Measurements from ENCODE around the gene MYL12A.
A peak's percentile ranks its signal among the peaks of the same experiment; 100 is the strongest.
"Not testable (repeated sequence)": the region's sequence is repeated elsewhere in the genome, so short reads cannot be mapped to it uniquely, and the experiment has no call there.

Gene MYL12A

DNA sequence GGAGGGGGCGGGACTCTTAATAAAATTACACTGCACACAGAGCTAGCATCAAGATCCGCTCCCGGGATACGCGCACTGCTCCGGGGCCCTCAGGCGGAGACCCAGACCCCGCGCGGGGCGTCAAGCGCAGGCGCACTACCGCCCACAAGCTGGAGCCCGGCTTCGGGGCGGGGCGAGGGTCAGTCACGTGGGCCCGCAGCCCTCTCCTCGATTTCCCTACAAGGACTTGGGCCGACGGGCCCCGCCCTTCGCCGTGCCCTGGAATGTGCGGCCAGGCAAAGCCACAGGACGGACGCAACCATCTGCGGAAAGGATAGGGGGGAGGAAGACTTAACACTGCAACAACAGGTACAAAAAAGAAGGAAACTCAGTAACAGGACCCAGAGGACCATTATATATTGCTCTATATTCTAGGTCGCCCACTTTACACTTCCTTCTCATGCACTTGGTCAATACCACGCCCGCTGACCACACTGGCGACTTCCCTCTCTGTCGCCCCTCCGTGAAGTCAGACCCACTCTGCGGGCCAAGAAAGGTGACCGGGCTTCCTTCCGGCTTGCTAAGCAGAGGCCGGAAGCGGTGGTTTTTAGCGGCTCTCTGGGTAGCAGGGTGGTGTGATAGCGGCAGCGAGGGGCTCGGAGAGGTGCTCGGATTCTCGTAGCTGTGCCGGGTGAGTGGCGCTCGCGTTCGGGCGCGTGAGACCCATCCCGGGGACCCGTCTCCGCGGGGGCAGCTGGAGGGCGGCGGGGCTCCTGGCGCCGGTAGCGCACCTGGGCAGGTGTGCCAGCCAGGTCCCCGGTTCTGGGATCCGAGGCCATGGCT, at the start of gene MYL12A:
MYL12A (plus strand) TSS at position 562 of the 822 bp plus-strand sequence. CDS start 5,447 bp downstream, outside the sequence.
- DNase-seq (ENCODE audit: low read depth), result peak; percentile 97

DNA sequence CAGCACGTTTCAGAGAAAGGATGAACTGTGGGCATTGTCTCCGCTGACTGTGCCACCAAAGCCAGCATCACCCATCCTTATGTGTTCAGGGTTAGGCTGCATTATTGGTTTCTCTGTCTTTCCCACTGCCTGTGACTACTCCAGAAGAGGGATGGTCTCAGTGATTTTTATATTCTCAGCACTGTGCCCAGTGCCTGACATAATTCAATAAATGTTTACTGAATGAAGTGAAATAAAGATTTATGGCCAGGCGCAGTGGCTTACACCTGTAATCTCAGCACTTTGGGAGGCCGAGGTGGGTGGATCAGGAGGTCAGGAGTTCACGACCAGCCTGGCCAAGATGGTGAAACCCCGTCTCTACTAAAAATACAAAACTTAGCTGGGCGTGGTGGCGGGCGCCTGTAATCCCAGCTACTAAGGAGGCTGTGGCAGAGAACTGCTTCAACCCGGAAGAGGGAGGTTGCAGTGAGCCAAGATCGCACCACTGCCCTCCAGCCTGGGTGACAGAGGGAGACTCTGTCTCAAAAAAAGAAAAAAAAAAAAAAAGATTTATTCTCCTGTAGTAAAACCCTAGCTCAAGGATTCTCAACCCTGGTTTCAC, 49.2 kb upstream of the MYL12A start:
- not testable (repeated sequence) for DNase-seq (ENCODE audit: low read depth)

DNA sequence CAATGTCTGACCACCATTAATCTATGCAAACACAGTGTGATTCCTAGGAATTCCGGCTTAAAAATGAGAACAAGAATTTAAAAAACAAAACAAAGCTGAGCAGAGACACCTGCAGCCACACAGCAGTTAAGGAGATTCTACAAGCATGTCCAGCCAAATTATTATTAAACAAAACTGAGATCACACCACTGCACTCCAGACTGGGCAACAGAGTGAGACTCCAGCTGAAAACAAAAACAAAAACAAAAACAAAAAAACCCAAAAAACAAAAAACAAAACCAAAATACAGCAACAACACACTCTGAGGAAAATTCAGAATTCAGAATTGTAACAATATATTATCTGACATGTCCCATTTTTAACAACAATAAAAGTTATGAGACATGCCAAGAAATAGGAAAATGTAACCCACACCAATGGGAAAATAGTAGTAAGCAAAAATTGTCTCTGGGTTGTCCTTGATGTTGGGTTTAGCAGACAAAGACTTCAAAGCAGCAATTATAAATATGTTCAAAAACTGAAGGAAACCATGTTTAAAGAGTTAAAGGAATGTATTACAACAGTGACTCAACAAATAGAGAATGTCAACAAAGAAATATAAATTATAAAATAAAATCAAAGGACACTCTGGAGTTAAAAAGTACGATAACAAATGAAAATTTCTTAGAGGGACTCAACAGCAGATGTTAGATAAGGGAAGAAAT, 47.5 kb upstream of the MYL12A start:
- DNase-seq (ENCODE audit: low read depth), result no peak

DNA sequence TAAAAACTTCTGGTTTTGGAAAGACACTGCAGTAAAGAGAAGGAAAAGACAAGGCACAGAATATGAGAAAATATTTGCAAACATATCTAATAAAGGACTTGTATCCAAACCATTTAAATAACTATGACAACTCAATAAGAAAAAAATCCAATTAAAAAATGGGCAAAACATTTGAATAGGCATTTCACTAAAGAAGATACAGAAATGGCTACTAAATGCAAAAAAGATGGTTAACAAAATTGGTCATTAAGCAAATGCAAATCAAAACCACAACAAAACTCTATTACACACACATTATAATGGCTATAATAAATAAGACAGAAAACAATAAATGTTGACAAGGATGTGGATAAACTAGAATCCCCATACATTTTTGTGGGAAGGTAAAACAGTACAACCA, 42.4 kb upstream of the MYL12A start:
- no peak for DNase-seq (ENCODE audit: low read depth)

DNA sequence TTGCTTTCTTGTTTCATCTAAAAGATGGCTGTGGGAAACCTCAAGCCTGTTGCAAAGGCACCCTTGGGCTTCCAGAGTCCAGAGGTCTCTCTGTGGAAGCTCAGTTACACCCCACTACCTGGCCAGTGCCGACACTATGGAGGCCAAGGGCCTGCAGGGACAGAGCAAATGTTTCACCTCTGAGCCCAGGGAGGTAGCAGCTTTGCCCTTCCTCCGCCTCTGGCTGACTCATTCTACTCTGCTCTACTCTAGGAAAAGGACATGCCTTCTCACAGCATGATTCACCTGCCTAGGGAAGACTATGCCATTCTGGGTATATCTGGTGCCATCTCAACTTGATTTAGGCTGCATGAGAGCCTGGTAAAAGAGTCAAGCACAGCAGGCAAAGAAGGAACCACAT, 40.0 kb upstream of the MYL12A start:
- DNase-seq (ENCODE audit: low read depth), result no peak

DNA sequence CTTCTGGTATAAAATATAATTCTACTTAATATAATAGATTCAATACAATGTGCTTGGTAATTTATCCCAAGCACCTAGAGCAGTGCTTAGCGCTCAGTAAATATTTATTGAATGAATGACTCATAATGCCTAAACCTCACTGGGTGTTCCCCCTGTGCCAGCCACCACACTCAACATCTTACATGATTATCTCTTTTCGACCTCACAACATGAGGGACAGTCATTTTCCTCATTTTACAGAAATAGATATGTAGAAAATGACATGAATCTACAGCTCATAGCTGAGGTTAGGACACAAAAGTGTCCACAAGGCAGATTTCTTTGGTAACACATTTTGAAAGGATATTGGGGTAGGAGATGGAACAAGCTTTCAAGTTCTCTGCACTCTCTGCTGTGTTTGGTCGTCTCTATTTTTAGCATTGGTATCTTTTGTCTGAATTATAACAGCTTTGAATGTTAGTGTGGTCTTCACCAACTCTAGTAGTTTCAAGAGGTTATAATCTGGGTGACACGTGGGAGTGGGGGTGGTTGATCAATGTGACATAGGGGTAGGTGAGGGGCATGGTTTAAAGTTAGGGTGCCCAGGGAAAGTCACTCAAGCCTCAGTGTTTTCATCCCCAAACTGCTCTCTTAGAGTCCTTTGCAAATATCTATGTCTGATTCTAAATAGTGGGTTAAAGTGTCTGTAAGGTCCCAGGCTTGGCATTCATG, 37.6 kb upstream of the MYL12A start:
- no peak for DNase-seq (ENCODE audit: low read depth)

DNA sequence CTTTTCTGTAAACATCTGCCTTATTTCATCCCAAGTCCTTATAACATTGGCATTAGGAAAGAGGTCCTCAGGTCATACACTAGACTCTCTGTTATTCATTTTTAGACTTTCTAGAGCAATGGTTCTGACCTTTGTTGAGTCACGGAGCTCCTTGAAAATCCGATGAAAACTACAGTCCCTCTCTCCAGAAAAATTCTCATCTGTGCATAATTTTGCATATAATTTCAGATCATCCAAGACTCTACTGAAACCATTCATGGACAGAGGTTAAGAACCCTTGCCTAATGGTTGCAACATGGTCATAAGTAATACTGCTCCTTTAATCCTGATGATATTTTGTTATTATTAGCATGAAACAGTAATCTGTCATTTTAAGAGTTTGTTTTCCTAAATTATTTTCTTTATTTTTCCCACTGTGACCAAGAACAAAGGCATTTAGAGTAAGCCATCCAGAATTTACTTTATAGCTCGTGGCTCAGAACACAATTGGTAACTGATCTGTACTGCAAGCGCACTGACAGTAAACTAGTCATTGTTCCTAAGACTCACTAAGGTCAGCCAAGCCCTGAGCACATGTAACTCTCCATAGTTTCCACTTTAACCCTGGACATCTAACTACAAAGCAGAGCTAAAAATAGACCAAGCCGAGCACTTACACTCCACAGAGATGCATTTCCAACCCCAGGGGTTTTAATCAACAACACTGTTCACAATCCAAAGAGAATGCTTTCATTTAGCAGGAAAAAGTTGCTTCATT, 36.2 kb upstream of the MYL12A start:
- DNase-seq (ENCODE audit: low read depth), result no peak

DNA sequence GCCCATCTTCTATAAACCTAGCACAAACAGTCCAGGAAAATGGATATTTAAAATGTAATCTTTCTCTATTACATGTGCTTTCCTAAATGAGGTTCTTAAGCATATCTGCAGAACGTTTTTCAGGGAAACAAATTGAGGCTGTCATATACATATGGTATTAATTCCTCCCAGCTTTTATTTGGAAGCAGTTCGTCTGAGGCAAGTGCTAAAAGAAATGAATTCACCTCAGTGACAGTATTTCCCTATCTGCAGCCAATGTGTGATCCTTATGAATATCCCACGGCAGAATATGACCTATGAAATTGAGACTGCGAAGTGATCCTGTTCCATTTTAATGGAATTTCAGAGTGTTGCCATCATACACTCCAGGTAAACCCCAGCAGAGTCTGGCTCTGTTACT, 34.9 kb upstream of the MYL12A start:
- DNase-seq (ENCODE audit: low read depth), result no peak

DNA sequence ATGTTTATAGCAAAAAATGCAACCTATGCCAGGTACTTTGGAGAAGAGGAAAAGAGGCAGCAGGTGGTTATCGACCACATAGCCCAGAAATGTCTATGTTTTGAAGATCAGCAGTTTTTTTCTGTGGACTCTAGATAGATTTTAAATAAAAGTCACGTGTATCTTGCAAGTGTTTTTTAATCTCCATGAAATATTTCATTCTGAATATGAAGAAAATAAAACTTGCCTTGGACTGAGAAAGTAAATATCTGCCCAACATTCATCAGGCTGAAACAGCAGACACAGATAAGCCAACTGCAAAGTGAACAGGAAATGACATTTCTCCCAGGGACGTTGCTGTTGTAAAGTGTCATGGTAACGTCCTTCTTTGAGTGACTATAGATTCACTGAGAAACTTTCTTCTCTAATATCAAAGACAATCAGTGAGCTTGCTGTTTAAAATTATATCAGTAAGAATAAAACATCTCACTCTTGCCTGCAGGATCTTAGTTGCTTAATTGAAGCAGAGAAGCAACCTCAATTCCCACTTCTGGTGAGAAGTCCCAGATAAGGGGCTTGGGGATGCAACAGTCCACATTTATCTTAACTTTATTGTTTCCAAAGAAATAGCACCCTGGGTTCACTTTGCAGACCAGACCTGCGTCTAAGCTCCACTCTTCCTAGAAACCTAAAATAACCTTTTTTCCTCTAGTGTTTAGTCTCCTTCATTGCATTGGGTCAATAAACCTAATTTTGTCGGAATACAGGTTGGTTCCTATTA, 34.1 kb upstream of the MYL12A start:
- no peak for DNase-seq (ENCODE audit: low read depth)

DNA sequence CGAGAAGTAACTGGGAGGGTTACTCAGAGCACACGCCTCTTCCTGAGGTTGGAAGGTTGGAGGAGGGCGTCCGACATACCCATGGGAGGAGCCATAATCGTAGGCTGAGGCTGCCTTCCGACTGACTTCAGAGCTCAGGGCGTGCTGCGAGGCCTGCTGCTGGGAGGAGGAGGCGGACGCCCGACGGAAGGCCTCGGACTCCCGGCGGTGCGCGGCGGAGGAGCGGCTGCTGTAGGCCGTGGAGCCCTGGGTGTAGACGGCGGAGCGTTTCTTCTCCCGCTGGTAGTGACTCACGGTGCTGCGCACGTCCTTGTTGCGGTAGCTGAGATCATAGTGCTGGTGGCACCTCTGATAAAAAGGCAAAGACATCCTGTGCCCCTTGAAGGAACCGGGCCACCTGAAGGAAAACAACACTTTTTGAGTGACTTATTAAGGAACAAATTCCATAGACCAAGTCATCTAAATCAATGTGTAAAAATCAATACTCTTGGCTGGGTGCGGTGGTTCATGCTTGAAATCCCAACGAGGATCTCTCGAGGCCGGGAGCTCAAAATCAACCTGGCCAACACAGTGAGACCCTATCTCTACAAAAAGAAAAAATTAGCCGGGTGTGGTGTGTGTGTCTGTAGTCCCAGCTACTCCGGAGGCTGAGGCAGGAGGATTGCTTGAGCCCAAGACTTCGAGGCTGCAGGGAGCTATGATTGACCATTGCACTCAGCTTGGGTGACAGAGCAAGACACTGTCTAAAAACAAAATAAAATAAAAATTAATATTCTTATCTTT, 32.6 kb upstream of the MYL12A start:
- no peak for DNase-seq (ENCODE audit: low read depth)

DNA sequence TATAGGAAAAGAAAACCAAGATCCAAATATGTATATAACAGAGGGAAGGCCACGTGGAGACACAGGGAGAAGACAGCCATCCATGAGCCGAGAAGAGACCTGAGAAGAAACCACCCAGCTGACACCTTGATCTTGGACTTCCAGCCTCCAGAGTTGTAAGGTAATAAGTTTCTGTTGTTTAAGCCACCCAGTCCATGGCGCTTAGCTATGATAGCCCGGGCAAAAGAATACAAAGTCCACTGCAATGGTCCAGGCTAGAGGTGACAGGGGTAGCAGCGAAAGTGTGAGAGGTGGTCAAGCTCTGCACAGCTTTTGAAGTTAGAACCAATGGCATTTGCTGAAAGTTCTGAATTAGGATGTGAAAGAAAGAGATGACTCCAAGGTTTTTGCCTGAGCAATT, 30.6 kb upstream of the MYL12A start:
- DNase-seq (ENCODE audit: low read depth), result no peak

DNA sequence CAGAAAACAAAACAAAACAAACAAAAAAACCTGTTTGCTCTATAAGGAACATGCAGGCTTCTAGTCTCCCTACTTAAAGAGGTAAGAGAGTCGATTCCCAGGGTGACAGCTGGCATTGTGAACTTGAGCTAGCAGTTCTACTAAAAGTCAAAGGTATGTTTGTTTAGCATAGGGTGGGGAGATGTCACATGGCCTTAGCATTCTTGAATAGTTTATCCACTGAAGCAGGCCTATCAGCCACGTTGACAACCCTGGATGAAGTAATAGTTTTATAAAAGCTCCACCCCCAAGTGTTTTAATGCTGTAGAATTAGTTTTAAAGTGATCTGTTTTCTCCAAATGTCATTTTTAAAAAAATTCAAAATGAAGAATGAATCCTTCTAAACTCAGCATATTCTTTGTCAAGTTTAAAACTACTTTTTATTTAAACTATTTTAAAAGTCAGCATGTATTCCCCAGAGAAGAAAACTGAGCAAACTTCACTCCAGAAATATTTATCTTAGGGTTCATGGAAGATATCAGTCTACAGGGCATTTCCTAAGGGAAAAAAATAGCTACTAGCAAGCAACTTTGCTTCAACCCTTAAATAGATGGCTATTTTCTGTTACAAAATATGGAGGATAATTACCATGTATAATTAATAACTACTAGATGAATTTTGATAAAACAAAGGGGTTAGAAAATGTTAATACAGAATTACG, 29.5 kb upstream of the MYL12A start:
- no peak for DNase-seq (ENCODE audit: low read depth)

DNA sequence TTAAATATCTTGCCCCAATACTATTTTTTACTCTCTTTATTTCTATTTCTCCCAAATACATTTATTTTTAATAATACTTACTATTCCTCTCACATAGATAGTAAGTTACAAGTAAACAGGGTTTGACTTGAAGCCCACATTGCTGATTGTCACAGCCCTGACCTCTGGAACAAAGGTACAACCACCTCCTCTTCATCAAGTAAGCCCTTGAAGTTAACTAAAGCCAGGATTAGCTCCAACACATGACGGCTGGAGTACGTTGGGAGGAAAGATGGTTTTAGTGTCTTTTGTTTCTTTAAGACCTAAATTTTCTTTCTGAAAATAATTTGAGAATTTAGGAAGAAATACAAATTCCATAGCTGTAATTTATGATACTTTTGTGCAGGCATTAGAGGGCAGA, 28.8 kb upstream of the MYL12A start:
- DNase-seq (ENCODE audit: low read depth), result no peak

DNA sequence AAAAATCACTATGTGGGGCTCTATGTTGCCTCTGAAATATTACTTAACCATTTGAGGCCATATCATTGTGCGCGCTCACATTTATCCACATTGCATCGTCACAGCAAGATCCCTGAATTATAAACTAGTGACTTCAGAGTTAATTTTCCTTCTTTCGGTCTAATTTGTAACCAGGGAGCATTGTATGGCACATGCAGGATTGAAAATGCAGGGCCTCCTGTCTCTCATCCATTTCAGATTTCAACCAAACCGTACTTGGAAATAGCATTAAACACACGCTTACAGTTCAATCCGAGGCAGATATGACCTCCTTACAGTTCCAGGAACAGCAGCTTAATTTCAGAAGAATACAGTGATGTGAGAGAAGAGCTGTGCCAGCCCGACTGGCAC, 28.4 kb upstream of the MYL12A start:
- no peak for DNase-seq (ENCODE audit: low read depth)

DNA sequence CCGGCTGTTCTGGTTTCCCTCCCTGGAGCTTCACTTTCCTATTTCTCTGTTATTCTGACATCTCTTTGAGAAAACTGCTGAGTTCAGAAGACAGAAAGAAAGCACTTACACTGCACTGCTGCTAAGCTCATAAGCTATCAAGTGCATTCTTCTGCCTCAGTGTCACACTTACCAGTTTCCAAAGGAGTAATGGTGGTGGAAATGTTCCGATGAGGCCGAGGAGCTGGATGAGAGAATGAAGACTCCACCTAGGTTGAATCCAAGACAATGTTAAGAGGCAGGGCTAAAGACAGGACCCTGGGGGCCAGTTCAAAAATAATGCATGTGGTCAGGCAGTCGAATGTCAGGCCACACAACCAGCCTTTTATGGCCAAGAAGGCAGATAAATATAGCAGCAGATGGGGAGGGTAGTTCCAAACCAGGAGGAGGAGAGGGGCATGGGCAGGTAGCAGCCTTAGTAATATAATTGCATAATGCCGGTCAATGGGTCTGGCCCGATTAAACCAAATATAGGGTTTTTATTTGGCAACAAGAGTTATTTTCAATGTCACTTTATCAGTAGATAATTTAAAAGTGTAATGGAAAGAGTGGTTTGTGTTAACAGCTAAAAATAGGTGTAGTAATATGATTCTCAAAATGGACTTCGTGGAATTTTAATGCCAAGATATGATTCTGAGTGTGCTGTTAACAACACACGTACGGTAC, 27.8 kb upstream of the MYL12A start, which contains the start of gene MYOM1:
MYOM1 (minus strand) TSS at position 338 of the 705 bp plus-strand sequence. CDS start 4,745 bp downstream, outside the sequence.
- DNase-seq (ENCODE audit: low read depth), result no peak

DNA sequence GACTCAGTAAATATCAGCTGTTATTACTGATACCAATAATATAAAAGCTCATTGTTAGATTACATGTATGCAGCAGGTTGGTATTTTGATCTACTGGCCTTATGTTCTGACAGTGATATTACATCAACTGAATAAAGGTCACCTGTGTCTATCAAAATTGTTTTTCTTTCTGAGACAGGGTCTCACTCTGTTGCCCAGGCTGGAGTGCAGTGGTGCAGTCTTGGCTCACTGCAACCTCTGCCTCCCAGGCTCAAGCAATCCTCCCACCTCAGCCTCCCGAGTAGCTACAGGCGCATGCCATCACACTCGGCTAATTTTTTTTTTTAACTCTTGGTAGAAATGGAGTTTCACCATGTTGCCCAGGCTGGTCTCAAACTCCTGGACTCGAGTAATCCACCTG, 26.7 kb upstream of the MYL12A start:
- DNase-seq (ENCODE audit: low read depth), result not testable (repeated sequence)

DNA sequence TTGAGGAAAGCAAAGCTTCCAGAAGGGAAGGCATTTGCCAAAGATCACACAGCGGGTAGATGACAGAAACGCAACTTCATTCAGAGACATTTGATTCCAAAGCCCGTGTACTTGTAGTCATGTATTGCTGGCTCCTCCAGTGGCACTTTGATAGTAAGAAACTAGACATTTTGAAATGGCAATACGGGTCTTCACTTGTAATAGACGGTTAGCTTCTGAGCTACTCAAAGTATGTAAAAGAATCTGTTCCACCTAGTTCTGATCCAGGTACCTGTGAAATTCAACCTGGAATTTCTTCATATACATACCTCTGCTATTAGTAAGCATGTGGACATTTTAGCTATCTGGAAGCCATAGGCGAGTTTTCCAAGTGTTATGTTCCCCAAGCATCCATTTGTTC, 26.1 kb upstream of the MYL12A start:
- DNase-seq (ENCODE audit: low read depth), result no peak

DNA sequence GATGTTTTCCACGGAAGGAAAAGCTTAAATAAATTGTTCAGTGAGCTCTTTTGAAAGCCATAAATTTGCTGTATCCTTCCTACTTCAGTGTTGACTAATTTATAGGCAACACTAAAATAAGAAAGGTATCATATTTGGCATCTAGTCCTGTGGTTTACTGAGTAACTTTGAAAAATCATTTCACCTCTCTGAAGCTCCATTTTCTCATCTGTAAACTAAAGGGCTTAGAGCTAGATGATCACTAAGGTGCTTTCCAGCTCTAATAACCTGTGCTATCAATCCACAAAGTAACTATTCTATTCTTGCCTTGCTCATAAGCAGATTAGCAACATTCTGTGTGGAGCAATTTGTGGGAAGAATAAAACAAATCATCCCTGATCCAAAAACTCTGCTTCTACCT, 24.2 kb upstream of the MYL12A start:
- DNase-seq (ENCODE audit: low read depth), result no peak

DNA sequence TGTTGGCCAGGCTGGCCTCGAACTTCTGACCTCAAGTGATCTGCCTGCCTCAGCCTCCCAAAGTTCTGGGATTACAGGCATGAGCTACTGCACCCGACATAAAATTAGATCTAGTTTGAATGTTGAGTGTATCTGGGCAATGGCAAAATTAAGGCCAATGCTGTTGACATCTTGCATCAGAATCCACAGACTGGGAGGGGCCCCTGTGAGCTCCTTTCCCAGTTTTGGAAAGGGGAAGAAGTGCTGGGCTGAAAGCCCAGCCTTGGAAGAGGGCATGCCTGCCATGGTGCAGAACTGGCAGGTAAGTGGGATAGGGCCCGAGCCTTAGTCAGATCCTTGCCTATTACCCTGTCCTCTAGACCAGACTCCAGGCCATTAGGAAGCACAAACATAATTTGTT, 23.4 kb upstream of the MYL12A start:
- no peak for DNase-seq (ENCODE audit: low read depth)

Measured in activated T-cell treated with anti-CD3 and anti-CD28 coated beads for 48 hours (primary cell).